LNCaP clone FGC (cell line): ENCODE measurements around the gene COL9A3.

Experiments
- DNase-seq: peaks from one replicate; pipeline ENCODE4 v3.0.0-alpha.2; 2011; ENCODE audit warnings: low read depth
- H3K4me3 ChIP-seq: 2 replicates; pipeline ENCODE4 v1.5.1; 2011; ENCODE audit warnings: mild to moderate bottlenecking, low read depth, low read length, control low read depth
- TF ChIP-seq, protein P1 (sequence below): IDR thresholded peaks from 2 replicates; pipeline ENCODE4 v1.5.1; 2012; ENCODE audit warnings: mild to moderate bottlenecking; ENCODE audit not compliant: control insufficient read depth, insufficient read depth; ENCODE audit errors: extremely low read depth

COL9A3 gene

DNA sequence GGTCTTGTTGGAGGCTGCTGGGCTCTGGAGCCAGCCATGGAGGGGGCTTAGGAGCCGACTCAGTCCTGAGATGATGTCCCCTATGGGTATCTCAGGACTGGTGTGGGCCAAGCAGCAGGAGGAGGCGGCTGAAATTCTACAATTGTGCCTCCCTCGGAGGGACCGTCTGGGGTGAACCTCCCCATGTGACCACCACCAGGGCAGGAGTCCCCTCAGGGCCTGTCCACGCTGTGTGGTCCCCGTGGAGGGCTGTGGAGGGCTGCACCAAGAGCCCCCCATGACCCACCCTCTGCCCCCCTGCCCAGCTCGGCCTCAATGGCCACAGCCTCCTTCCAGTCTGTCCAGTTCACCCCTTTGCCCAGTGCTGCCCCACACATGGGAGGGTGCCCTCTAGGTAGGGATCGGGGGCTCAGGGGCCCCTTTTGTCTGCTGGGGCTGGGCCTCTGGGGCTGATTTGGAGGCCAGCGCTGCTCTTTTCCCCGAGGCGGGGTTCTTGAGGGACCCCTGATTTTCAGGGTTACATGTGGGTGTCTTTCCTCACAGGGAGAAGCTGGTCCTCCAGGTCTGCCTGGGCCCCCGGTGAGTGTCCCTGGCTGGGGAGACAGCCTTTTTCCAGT, 1.2 kb downstream of the COL9A3 start:
- H3K4me3 ChIP-seq: no peak overlapping the region
- TF ChIP-seq, protein P1, sequence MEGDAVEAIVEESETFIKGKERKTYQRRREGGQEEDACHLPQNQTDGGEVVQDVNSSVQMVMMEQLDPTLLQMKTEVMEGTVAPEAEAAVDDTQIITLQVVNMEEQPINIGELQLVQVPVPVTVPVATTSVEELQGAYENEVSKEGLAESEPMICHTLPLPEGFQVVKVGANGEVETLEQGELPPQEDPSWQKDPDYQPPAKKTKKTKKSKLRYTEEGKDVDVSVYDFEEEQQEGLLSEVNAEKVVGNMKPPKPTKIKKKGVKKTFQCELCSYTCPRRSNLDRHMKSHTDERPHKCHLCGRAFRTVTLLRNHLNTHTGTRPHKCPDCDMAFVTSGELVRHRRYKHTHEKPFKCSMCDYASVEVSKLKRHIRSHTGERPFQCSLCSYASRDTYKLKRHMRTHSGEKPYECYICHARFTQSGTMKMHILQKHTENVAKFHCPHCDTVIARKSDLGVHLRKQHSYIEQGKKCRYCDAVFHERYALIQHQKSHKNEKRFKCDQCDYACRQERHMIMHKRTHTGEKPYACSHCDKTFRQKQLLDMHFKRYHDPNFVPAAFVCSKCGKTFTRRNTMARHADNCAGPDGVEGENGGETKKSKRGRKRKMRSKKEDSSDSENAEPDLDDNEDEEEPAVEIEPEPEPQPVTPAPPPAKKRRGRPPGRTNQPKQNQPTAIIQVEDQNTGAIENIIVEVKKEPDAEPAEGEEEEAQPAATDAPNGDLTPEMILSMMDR: no peak
- no peak for DNase-seq

DNA sequence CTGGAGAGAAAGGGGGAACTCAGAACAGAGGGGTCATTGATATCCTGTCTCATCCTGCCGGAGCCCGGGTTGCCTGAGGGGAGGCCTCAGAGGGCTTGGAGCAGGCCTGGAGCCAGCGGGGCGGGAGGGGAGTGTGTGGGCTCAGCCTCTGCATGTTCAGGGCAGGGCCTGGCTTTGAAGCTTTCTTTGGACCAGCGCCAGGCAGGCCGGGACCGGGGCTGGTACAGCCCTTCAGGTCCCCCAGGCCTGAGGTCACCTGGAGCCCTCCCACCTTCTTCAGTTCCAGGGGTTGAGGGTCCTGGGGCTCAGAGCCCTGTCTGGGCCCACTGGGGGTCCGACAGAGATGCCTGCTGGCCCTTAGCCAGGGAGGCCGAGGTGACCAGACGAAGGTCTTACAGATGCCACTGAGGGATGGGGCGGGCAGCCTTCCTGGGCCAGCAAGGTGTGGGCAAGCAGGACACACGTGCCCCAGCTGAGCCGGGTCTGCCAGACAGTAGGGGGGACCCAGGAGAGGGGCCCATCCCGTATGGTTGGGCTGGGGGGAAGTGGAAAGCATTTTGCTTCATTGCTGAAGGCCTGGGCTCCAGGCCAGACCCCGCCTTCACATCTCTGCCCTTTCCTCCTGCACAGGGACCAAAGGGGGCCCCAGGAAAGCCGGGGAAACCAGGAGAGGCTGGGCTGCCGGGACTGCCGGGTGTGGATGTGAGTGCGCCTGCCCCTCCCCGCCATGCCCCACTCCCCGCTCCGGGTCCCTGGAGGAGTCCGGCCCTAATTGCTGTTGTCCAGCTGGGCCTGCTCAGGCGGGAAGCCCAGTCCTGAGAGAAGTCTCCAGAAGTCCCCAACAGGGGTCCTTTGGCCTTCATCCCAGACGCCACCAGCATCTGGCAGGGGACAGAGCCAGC, 2.0 kb downstream of the COL9A3 start:
- H3K4me3 ChIP-seq: no peak overlapping the region
- DNase-seq: no peak
- TF ChIP-seq, protein P1: no peak

DNA sequence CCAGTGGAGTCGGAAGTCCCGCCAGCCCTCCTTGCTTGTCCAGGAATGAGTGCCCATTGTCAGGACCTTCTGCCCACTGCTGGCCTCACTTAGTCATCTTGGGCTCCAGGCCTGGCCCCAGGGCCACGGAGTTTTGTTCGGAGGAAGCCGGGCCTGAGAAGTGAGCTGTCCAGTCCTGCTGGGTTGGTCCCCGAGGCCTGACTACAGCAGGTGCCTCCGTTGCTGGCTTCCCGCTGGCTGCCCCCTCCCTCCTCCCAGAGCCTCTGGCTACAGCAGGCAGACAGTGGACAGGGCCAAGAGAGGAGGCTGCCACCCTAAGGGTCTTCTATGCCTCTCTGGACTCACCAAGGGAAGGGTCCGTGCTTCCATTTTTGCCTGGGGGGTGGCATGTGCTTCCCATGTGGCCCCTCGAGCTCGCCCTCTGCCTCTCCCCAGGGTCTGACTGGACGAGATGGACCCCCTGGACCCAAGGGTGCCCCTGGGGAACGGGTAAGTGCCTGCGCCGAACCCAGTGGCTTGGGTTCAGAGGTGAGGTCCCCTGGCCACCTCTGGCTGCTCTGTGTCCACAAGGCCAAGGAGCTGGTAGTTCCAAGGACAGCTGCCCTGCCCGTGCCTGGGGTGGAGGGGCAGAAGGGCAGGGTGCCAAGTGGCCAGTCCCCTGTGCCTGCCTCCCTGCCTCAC, 2.8 kb downstream of the COL9A3 start:
- H3K4me3 ChIP-seq: no peak overlapping the region
- DNase-seq: no peak
- TF ChIP-seq, protein P1: no peak

DNA sequence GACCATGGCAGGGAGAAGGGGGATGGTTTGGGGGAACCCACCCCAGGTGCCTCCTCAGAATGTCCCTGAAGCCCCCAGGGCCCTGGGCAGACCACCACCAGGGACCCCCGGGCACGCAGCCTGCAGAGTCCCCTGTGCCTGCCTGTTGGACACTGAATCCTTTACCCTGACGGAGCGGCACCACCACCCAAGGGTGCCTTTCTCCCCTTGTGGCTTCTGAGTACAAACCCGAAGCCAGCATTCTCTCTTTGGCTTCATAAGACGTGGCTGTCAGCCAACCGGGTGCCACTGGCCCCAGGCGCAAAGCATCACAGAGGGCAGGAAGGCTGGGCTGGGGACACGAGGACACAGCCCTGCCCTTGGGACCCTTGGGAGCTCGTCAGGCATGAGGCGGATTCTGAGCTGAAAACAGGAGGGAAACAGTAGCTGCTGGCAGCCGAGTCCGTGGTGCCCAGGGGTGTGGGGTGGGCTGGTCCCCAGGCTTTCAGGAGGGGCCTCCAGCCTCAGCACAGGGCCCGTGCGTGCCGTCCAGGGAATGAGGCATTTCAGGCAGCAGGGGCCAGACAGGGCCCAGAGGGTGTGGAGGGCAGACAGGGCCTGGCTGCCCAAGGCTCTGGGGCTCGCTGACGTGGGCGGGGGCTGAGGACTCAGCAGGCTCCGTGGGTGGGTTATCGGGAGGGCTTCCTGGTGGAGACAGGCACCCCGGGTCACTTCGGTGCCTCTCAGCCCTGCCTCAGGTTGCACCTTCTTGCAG, 3.5 kb downstream of the COL9A3 start:
- DNase-seq: no peak
- TF ChIP-seq, protein P1: no peak
- no peak overlapping the region for H3K4me3 ChIP-seq

DNA sequence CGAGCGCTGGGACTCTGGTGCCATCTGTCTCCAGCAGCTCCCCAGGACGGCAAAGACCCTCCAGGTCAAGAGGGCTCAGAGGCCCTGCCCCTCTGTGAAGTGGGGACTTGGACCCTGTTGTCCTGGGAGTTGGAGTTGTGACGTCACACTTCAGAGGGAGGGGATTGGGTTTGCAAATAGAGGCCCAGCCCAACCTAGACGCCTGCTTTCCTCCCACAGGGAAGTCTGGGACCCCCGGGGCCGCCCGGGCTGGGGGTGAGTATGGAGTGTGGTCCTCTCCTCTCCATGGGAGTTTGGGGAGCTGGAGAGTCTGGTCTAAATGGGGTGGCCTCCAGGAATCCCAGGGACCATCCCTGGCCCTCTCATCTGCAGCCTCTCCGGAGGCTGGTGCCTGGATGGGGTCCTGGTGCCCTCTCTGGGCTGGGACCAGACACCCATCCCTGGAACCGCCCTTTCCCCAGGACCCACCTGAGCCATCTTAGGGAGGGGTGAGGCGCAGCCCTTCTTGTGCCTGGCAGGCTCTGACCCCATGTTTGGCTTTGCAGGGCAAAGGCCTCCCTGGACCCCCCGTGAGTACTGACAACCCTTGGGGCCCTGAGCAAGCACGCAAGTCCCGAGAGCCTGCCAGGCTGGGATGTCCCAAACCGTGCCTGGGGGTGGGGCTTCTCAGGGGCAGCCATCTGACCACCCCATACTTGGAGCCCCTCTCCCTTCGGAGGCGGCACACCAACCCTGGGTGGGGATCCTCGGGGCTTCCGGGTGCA, 4.3 kb downstream of the COL9A3 start:
- no peak for DNase-seq
- TF ChIP-seq, protein P1: no peak
- no peak overlapping the region for H3K4me3 ChIP-seq

DNA sequence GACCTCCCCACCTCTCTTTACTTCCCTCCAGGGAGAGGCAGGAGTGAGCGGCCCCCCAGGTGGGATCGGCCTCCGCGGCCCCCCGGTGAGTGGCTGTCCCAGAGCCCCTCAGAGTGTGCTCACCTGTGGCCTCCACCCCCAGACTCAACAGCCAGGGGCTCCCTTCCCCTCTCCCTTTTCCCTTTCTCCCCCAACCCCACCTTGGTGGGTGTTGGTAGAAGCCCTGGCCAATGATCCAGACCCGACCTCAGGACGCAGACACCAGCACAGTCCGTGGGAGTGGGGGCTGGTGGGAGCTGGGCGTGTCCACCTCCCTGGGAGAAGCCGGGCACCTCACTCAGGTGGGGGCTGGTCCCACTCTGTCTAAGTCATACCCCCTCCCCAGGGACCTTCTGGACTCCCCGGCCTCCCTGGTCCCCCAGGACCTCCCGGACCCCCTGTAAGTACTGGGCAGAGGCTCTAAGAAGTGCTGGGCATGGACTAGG, 4.9 kb downstream of the COL9A3 start:
- H3K4me3 ChIP-seq: no peak overlapping the region
- TF ChIP-seq, protein P1: no peak
- DNase-seq: no peak
